ENCODE data around the gene FAM193A.

Gene FAM193A

GRCh38 chr4:2651546-2651945 is 115.1 kb downstream of the FAM193A start:
- no peak for TF ChIP-seq FOXP2 (optimal IDR thresholded peaks at IDR 0.05; ENCODE audit: borderline replicate concordance, extremely low read depth, extremely low read length, insufficient read depth)
- no peak for TF ChIP-seq POLR2AphosphoS5 (IDR thresholded peaks at IDR 0.05; ENCODE audit: low read depth, low read length)
- TF ChIP-seq TAF1 (IDR thresholded peaks at IDR 0.05; ENCODE audit: borderline replicate concordance, insufficient read depth, low read length) = no peak
- TF ChIP-seq REST (IDR thresholded peaks at IDR 0.05; ENCODE audit: insufficient read depth in 1 of 2, low read depth in 2 of 2, low read length in 2 of 2) = no peak
- TF ChIP-seq SIN3A (IDR thresholded peaks at IDR 0.05; ENCODE audit: borderline replicate concordance, insufficient read depth, low read length) = no peak

GRCh38 chr4:2651998-2652397 is 115.6 kb downstream of the FAM193A start:
- TF ChIP-seq TAF1 (IDR thresholded peaks at IDR 0.05; ENCODE audit: borderline replicate concordance, insufficient read depth, low read length) (no peak), POLR2AphosphoS5 (IDR thresholded peaks at IDR 0.05; ENCODE audit: low read depth, low read length) (0 out of 2 replicates have a peak, but pooled peaks have one; percentile 12)

DNA sequence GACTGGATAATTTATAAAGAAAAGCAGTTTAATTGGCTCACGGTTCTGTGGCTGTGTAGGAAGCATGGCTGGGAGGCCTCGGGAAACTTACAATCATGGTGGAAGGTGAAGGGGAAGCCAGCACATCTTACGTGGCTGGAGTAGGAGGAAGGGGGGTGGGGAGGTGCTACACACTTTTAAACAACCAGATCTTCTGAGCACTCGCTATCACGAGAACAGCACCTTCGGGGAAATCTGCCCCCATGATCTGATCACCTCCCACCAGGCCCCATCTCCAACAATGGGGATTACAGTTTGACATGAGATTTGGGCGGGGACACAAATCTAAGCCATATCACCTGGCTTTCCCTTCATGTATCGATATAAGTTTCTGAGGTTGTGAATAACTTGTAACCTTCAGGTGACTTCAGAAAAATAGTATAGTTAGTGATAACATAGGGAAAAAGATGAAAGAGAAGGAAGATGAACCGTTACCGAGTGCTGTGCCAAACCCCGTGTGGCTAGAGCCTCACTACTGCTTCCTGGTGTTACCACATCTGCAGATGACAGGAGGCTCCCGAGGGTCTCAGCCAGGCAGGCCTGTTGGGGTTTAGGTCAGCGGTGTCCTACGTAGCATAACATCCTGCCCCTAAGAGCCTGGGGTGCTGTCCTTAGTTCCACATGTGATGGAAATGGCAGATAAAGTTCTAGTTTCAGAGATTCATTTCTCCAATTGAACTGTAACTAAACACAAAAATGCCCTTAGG is 116.1 kb downstream of the FAM193A start:
- TF ChIP-seq POLR2AphosphoS5 (IDR thresholded peaks at IDR 0.05; ENCODE audit: low read depth, low read length) = no peak
- TF ChIP-seq FOXP2 (optimal IDR thresholded peaks at IDR 0.05; ENCODE audit: borderline replicate concordance, extremely low read depth, extremely low read length, insufficient read depth) = no peak
- TF ChIP-seq REST (IDR thresholded peaks at IDR 0.05; ENCODE audit: insufficient read depth in 1 of 2, low read depth in 2 of 2, low read length in 2 of 2) = no peak
- TF ChIP-seq SIN3A (IDR thresholded peaks at IDR 0.05; ENCODE audit: borderline replicate concordance, insufficient read depth, low read length) = no peak
- TF ChIP-seq TAF1 (IDR thresholded peaks at IDR 0.05; ENCODE audit: borderline replicate concordance, insufficient read depth, low read length) = no peak

GRCh38 chr4:2660596-2661211 is 124.3 kb downstream of the FAM193A start:
- no peak for TF ChIP-seq SIN3A (IDR thresholded peaks at IDR 0.05; ENCODE audit: borderline replicate concordance, insufficient read depth, low read length)
- no peak for TF ChIP-seq FOXP2 (optimal IDR thresholded peaks at IDR 0.05; ENCODE audit: borderline replicate concordance, extremely low read depth, extremely low read length, insufficient read depth)
- no peak for TF ChIP-seq POLR2AphosphoS5 (IDR thresholded peaks at IDR 0.05; ENCODE audit: low read depth, low read length)
- no peak for TF ChIP-seq TAF1 (IDR thresholded peaks at IDR 0.05; ENCODE audit: borderline replicate concordance, insufficient read depth, low read length)
- no peak for TF ChIP-seq REST (IDR thresholded peaks at IDR 0.05; ENCODE audit: insufficient read depth in 1 of 2, low read depth in 2 of 2, low read length in 2 of 2)

DNA sequence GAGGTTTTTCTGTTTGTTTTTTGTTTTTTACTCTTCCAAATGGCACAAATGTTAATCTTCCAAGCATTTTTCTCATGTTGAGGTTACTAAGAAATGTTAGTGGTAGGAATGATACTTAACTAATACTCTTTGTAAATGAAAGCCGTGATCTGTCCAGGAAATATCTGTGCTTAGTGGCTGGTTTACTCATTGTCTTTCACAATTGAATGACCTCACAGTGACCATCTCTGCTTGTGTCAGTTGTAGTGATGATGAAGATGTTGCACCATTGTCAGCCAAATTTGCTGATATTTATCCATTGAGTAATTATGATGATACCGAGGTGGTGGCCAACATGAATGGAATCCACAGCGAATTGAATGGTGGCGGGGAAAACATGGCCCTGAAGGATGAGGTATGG is 126.2 kb downstream of the FAM193A start:
- no peak for TF ChIP-seq SIN3A (IDR thresholded peaks at IDR 0.05; ENCODE audit: borderline replicate concordance, insufficient read depth, low read length)
- TF ChIP-seq POLR2AphosphoS5 (IDR thresholded peaks at IDR 0.05; ENCODE audit: low read depth, low read length) = no peak
- no peak for TF ChIP-seq TAF1 (IDR thresholded peaks at IDR 0.05; ENCODE audit: borderline replicate concordance, insufficient read depth, low read length)
- no peak for TF ChIP-seq REST (IDR thresholded peaks at IDR 0.05; ENCODE audit: insufficient read depth in 1 of 2, low read depth in 2 of 2, low read length in 2 of 2)
- no peak for TF ChIP-seq FOXP2 (optimal IDR thresholded peaks at IDR 0.05; ENCODE audit: borderline replicate concordance, extremely low read depth, extremely low read length, insufficient read depth)
